ENCODE data around the gene NRBF2. TPM values are rescaled to one million over a fixed set of nuclear protein-coding genes. Genes with fewer than 3 reads are reported as not detected.

The NRBF2 gene
- polyA plus RNA-seq, 3 donors = 13.6 to 38.1 (median 17.9) TPM

- no peaks in the 10 kb centered on the region for H3K9me3 ChIP-seq (replicated peaks in 1 of 2; ENCODE audit: control insufficient read depth in 1 of 2, insufficient read depth in 1 of 2, low read length in 2 of 2)
- H3K4me1 ChIP-seq (ENCODE audit: control insufficient read depth in 1 of 2, insufficient read depth in 2 of 2, low read length in 2 of 2) = peaks cover 12 to 15% of the 10 kb centered on the region in 2 donors
- Mint-ChIP-seq H3K9me3 (no peaks in the 10 kb centered on the region), H3K27ac (peak overlapping the region in 2 of 7 donors; percentile 9 to 14), H3K36me3 (peaks cover 69 to 83% of the 10 kb centered on the region in 2 donors), H3K27me3 (ENCODE audit: low read depth in 3 of 3) (no peaks in the 10 kb centered on the region), H3K4me1 (peaks cover 18% of the 10 kb centered on the region), H3K4me3 (no peak overlapping the region)
- H3K27me3 ChIP-seq (ENCODE audit: control insufficient read depth in 2 of 2, insufficient read depth in 2 of 2, low read length in 2 of 2) = no peaks in the 10 kb centered on the region
- no peak overlapping the region for H3K27ac ChIP-seq (ENCODE audit: low read depth in 1 of 2, low read length in 2 of 2)
- no peak overlapping the region for H3K4me3 ChIP-seq (replicated peaks in 1 of 3; ENCODE audit: low read depth in 2 of 3, low read length in 3 of 3)
- peaks cover 64 to 85% of the 10 kb centered on the region in 2 donors for H3K36me3 ChIP-seq (replicated peaks in 1 of 2; ENCODE audit: control insufficient read depth in 1 of 2, insufficient read depth in 2 of 2, low read length in 2 of 2)
- TF ChIP-seq CTCF (IDR thresholded peaks at IDR 0.05) = no peak
- H3K9ac ChIP-seq (ENCODE audit: insufficient read depth, low read length, poor library complexity, severe bottlenecking) = no peak overlapping the region
- H2AFZ ChIP-seq (ENCODE audit: insufficient read depth, low read depth, low read length, poor library complexity, severe bottlenecking) = no peak overlapping the region
- 60% methylated on average over 1 of the region's 2 CpGs for WGBS (ENCODE audit: insufficient coverage)
- peaks cover 5% of the 10 kb centered on the region for H3K79me2 ChIP-seq (ENCODE audit: insufficient read depth, low read length)
- intact Hi-C loops (cut with micrococcal nuclease) = loop anchor here in 1 of 2 donors (5.0 kb wide), 1 partner anchor 548 kb away; no protein-coding TSS in a partner anchor
- H3K4me2 ChIP-seq (replicated peaks; ENCODE audit: extremely low read depth, low read length, poor library complexity, severe bottlenecking) = no peak overlapping the region
- no peak for DNase-seq
- H4K20me1 ChIP-seq (ENCODE audit: insufficient read depth, low read length) = peaks cover 65% of the 10 kb centered on the region
Measured at GRCh38 chr10:63168821-63169462, 35.8 kb downstream of the NRBF2 start.

- H3K4me3 ChIP-seq (replicated peaks in 1 of 3; ENCODE audit: low read depth in 2 of 3, low read length in 3 of 3) = no peak overlapping the region
- no peak for DNase-seq
- intact Hi-C loops (cut with micrococcal nuclease) = loop anchor here (5.0 to 10.0 kb wide), 3 partner anchors 465 to 555 kb away; no protein-coding TSS in a partner anchor
- Mint-ChIP-seq H3K4me1 (peaks cover 23% of the 10 kb centered on the region), H3K27me3 (ENCODE audit: low read depth in 3 of 3) (no peaks in the 10 kb centered on the region), H3K9me3 (no peaks in the 10 kb centered on the region), H3K4me3 (no peak overlapping the region), H3K27ac (no peak overlapping the region), H3K36me3 (peaks cover 67 to 82% of the 10 kb centered on the region in 2 donors)
- no peak for TF ChIP-seq CTCF (IDR thresholded peaks at IDR 0.05)
- H3K4me1 ChIP-seq (ENCODE audit: control insufficient read depth in 1 of 2, insufficient read depth in 2 of 2, low read length in 2 of 2) = peaks cover 19 to 22% of the 10 kb centered on the region in 2 donors
- no peak overlapping the region for H2AFZ ChIP-seq (ENCODE audit: insufficient read depth, low read depth, low read length, poor library complexity, severe bottlenecking)
- H3K27ac ChIP-seq (ENCODE audit: low read depth in 1 of 2, low read length in 2 of 2) = no peak overlapping the region
- H3K9me3 ChIP-seq (replicated peaks in 1 of 2; ENCODE audit: control insufficient read depth in 1 of 2, insufficient read depth in 1 of 2, low read length in 2 of 2) = no peaks in the 10 kb centered on the region
- no peaks in the 10 kb centered on the region for H3K27me3 ChIP-seq (ENCODE audit: control insufficient read depth in 2 of 2, insufficient read depth in 2 of 2, low read length in 2 of 2)
- H3K4me2 ChIP-seq (replicated peaks; ENCODE audit: extremely low read depth, low read length, poor library complexity, severe bottlenecking) = no peak overlapping the region
- peaks cover 60 to 80% of the 10 kb centered on the region in 2 donors for H3K36me3 ChIP-seq (replicated peaks in 1 of 2; ENCODE audit: control insufficient read depth in 1 of 2, insufficient read depth in 2 of 2, low read length in 2 of 2)
- 90% methylated on average over 2 of the region's 2 CpGs for WGBS (ENCODE audit: insufficient coverage)
- H3K79me2 ChIP-seq (ENCODE audit: insufficient read depth, low read length) = peaks cover 5% of the 10 kb centered on the region
- H3K9ac ChIP-seq (ENCODE audit: insufficient read depth, low read length, poor library complexity, severe bottlenecking) = no peak overlapping the region
- H4K20me1 ChIP-seq (ENCODE audit: insufficient read depth, low read length) = peaks cover 72% of the 10 kb centered on the region
Measured at GRCh38 chr10:63169624-63170023, 36.5 kb downstream of the NRBF2 start.

Data from CD14-positive monocyte (primary cell).